NCI-H2227 treated with DMSO at 0.1 percent for 48 hours (cell line): ENCODE measurements around the gene ASIC1.

Experiments
- DNase-seq: peaks from one replicate; lab custom pipeline; 2025; lab: John Stamatoyannopoulos, UW

ASIC1 gene

DNA sequence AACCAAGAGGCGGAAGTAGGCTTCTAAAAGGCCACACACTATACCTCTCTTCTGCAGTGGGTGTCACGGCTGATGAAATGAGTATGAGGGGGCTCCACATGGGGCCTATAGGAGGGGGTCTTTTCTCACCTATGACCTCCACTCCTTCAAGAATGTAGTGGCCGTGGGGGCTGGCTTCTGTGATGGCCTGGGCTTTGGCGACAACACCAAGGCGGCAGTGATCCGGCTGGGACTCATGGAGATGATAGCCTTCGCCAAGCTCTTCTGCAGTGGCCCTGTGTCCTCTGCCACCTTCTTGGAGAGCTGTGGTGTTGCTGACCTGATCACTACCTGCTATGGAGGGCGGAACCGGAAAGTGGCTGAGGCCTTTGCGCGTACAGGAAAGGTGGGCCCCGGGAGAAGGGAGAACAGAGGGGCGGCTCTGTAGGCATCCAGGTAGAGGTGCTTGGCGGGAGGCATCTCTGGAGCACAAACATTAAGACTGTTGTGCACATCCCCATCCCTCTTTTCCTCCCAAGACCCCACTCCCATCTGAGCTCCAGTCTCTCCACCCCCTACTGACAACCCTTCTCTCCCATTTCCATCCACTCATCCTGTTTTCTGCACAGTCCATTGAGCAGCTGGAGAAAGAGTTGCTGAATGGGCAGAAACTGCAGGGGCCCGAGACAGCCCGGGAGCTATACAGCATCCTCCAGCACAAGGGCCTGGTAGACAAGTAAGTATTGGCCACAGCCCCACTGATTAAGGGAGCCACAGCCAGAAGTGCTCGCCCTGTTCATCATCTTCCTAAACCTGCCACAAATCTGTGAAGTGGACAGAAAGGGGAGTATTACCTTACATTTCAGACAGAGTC is 50.2 kb downstream of the ASIC1 start:
- no peak for DNase-seq

DNA sequence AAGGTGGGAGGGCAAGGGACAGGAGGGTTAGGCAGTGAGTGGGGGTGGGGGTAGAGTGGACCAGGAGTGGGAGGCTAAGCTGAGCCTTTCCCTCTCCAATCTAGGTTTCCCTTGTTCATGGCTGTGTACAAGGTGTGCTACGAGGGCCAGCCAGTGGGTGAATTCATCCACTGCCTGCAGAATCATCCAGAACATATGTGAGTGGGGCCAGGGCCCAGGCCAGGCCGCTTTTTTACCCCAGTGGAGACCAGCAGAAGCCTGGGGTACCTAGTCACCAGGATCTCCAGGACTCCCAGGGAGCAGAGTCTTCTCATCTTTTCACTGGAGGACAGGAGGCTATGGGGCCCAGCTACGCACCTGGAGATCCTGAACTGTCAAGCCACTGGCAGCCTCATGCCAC is 51.9 kb downstream of the ASIC1 start:
- no peak for DNase-seq

DNA sequence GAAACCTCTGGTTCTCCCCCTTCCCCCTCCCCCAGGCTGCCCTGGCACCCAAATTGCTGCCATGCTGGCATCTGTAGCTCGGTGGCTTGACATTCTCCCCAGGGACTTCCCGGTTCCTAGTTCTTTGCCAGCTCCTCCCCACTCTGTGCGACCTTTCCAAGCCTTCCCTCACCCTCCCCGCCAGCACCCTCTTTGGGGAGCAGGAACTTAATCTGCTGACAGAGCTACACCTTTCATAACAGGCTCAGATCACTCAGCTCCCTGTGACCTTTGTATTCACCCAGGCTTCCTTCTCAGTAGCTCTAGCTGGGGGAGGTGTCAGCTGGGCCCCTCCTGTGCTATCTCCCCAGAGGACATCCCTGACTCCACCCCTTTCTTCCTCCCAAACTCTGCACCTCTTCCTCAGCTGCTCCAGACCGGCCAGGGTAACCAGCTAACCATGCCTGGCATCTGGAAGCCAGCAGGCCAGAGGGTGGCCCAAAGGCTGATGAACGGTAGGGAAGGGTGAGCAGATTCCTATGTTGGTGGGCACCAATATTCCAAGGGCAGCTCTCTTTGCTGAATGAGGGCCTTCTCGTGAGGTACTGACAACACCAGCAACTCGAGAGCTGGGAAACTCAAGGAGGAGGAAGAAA is 52.8 kb downstream of the ASIC1 start:
- DNase-seq, result no peak

DNA sequence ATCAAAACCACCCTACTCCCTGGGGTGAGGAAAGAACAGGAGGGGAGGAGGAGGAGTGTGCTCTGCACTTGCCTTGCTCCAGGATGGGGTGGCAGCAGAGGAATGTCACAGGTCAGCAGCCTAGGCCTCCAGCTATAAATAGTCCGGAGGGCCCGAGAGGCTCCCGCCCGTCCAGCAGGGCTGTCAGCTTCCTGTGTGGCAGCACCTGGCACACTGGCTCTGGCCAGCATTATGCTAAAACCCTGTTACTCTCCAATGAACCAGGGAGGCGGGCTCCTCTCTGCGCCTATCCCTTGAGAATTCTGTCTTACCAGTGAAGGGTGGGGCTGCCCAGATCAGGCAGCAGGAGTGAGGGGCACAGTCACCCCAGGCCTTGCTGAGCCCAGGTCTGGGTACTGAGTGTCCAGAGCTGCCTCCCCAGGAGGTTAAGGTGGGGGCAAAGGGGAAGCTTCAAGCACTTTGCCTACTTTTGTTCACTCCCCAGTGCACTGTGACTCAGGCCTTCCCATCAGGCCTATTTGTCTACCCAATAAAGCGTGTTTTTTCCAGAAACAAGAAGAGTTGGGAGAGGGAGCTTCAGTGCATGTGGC is 53.5 kb downstream of the ASIC1 start:
- DNase-seq, result no peak

DNA sequence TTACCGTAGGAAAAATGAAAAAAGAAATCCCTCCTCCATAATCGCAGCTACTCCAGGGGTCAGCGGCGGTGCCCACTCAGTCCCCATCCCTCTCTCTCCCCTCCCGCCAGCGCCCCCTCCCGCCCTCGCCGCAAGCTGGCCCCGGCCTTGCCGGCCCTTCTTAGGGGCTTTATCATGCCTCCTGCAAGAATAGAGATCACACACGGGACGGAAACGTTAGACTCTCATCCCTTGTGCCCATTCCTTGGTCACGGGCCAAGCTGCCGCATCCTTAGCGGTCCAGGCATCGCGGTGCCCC is 53.9 kb downstream of the ASIC1 start:
- DNase-seq, result no peak

DNA sequence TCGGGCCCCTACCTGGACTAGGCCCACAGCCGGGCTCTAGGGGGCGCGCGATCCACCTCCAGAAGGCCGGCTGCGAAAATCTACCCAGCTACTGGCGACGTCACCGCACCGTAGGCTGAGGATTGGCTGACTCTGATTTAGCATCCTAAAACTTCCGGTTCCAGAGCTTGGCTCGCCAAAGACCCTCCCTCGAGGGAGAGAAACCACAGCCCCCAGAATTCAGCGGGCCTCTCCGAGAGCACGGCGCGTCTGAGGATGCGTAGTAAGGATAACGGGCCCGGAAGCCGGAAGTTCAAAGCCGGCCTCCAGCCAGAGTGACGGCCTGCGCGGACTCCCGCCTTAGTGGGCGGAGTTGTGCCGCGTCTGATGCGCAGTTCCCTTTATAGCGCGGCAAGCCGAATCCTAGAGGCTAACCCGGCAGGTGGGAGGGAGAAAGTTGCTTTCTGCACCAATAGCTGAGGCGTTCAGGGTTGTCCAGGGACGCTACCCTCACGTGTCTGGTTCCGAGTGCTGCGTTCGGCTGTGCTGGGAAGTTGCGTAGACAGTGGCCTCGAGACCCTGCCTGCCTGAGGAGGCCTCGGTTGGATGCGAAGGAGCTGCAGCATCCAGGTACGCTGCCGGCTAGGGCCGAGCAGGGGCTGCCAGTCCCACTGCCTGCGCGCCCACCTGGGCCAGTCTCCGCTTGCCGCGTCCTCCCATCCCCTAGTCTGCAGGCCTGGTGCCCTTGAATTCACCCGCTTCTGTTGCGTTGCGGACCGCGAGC is 54.5 kb downstream of the ASIC1 start, which contains the start of gene COX14:
COX14 (plus strand) TSS at position 544 of the 763 bp plus-strand sequence. CDS start 7,808 bp downstream, outside the sequence.
- DNase-seq, result peak; percentile 98

DNA sequence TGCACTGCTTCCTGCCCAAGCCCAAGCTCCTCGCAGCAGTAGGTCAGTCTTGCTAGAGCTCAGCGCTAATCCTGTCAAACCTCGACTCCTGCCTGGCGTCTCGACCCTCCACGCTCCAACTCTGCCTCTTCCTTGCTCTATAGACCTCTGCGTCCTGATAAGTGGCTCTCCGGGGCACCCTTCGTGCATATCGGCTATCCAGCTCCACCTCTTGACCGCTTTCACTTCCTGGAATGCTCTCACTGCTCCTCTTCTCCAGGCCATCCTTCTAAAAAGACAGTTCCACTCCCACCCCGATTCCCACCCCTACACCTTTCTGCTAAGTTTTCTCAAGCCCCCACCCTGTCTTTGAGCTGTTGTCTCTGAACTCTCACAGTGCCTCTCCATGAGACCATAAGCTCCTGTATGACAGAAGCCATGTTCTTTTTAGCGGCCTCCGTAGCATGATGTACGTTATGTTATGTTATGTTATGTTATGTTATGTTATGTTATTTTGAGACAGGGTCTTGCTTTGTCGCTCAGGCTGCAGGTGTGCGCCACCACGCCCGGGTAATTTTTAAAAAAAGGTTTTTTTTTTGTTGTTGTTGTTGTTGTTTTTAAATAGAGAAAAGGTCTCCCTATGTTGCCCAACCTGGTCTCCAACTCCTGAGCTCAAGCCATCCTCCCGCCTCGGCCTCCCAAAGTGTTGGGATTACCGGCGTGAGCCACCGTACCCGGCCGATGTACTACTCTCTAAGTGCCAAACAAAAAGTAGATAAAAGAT is 55.2 kb downstream of the ASIC1 start:
- no peak for DNase-seq

DNA sequence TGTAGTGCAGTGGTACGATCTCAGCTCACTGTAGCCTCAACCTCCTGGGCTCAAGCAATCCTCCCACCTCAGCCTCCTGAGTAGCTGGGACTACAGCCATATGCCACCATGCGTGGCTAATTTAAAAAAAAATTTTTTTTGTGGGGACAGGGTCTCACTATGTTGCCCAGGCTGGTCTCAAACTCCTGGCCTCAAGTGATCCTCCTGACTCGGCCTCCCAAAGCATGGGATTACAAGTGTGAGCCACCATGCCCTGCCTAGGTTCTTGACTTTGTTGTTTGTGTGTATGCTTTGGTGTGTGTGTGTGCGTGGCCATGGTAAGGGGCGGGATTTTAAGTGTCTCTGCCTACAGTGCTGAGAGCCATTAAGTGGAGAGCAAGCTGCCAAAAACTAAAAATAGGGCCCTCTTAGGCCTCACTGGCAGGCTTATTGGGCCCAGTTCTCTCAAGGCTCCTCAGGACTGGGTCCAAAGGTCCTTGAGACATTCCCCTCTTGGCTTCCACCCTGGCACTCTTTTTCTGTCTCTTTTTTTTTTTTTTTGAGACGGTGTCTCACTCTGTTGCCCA is 59.7 kb downstream of the ASIC1 start:
- no peak for DNase-seq

DNA sequence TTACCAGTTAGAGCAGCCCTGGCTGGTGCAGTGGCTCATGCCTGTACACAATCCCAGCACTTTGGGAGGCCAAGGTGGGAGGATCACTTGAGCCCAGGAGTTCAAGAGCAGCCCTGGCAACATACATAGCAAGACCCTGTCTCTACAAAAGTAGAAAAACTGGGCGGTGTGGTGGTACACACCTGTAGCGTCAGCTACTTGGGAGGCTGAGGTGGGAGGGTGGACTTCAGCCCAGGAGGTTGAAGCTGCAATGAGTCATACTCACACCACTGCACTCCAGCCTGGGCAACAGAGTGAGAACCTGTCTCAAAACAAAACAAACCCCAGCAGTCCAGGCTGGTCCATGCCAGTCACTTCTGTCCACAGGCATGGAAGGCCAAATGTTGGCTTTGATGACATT is 62.0 kb downstream of the ASIC1 start:
- DNase-seq, result no peak

DNA sequence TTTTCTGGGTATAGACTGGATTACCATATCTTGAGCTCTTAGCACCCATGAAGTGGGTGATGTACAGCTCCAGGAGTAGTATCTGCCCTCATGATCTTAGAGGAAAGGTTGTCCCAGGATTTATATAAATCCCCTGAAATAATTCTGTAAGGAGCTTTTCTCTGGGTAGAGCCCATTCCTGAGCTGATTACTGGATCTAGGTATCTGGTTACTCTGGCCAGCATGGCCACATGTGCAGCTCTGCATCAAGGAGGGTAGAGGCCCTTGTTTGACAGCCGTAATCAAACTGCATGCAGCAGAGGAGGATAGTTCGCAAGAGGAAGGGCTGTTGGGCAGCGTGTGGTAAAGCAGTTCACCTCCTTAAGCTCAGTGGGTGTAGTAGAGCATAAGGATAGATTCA is 63.1 kb downstream of the ASIC1 start:
- DNase-seq, result no peak

DNA sequence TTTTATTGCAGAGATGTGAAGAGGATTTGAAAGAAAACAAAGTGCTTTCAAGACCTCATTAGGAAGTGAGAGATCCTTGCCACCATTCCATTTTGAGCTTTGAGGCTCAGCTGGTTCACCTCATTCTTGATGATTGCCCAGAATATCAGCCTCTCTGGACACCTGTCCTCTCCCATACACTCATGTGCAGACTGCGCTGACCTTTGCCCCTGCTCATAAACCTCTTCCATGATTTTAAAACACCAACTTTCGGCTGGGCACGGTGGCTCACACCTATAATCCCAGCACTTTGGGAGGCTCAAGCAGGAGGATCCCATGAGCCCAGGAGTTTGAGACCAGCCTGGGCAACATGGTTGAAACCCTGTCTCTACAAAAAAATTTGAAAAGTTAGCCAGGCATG is 63.6 kb downstream of the ASIC1 start:
- no peak for DNase-seq

DNA sequence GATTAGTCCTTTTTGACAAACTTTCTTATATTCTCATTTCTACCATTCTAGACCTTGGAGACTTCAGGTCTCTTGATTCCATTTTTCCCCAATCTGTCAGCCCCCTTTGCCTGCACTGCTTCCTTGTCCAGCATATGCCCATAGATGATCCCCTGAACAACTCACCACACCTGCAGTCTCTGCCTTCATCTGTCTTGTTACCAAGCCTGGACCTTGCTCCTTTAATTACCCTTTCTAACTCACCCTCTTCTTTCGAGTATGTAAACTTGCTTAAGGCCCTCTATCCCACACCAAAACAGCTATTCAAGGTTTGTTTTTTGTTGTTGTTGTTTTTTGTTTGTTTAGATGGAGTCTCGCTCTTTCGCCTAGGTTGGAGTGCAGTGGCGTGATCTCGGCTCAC is 64.2 kb downstream of the ASIC1 start:
- DNase-seq, result no peak

DNA sequence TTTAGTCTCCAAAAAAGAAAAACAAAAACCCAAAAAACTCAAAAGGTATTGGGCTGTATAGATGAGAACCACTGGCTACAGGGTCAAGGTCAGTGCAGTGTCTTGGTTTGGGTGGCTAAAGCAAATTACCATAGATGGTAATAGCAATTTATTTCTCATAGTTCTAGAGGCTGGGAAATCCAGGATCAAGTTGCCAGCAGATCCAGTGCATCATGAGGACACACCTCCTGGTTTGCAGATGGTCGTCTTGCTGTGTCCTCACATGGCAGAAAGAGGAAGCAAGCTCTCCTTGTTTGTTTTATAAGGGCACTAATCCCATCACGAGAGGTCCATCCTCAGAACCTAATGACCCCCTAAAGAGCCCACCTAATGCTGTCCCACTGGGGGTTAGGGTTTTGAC is 65.8 kb downstream of the ASIC1 start:
- DNase-seq, result no peak

DNA sequence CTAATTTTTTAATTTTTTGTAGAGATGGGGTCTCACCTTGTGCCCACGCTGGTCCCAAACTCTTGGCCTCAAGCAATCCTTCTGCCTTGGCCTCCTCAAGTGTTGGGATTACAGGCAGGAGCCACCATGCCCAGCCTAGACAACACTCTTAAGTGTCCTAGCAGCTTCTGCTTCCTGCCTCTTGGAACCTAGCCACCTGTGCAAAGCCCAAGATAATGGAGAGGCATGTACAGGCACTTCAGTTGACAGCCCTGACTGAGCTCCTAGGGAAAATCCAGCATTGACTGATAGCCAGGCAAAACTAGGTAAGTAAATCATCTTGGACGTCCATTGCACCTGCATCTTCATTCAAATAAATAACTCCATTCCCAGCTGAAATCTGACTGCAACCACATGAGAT is 70.2 kb downstream of the ASIC1 start:
- no peak for DNase-seq

DNA sequence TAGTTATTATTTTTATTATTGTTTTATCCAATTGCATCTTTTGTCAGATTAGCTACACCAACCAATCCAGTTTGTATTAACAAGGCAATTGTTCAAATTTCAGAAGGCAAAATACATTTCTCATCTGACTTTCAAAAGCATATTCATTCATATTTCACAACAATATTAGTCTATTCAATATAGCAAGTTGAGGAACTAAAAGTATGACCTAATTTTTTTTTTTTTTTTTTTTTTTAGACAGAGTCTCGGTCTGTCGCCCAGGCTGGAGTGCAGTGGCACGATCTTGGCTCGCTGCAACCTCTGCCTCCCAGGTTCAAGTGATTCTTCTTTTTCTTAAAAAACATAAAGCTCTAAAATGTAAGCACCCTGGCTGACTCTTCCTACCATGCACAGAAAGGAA is 71.9 kb downstream of the ASIC1 start:
- no peak for DNase-seq

DNA sequence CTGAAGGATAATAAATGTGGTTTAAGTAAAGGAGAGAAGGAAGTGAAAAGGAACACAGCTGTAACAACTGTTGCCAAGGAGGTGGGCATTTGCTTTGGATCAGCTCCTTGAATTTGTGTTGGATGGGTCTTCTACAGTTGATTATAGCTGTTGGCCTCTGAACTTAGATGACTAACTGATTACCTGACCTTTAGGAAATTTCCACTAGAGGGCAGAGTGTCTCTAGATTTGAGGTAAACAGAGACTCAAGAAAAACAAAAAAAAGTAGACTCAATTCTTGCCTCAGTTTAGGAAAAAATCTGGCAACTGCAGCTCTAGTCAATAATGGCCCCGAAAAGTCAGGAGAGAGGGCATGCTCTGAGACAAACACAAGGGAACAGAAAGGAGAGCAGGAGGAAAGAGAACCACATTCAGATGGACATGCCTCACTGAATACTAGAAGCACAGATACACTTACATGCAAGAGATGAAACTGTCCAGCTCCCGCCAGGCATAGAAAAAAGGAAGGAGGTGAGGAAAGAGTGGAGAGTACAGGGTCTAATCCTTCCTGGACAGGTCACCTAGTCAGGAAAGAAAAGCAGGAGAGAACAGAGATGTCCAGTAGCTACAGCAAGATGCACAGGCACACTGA is 75.2 kb downstream of the ASIC1 start:
- no peak for DNase-seq
